Activated CD8-positive, alpha-beta memory T cell treated with anti-CD3 and anti-CD28 coated beads for 36 hours (primary cell): ENCODE results near the gene ABHD11. TPM values are rescaled to one million over a fixed set of nuclear protein-coding genes. Genes with fewer than 3 reads are reported as not detected.

Experiments
- CTCF ChIA-PET: fragments of 350-600 bp; sonication (Branson Sonifier 250); formaldehyde crosslinking; loops from one replicate; lab custom pipeline; 2021; ENCODE audit warnings: antibody characterized with exemption; lab: Charles Lee
- POLR2A ChIA-PET: fragments of 350-600 bp; sonication (Branson Sonifier 250); formaldehyde crosslinking; loops from one replicate; lab custom pipeline; 2021; ENCODE audit warnings: antibody characterized with exemption; lab: Charles Lee
- total RNA-seq, 2 experiments: library from RNA; stranded (reverse); gene quantifications; one replicate each; pipeline ENCODE4 v1.2.3, GENCODE V29; 2021

Gene ABHD11
- total RNA-seq, 2 experiments from 2014 or later: 26.1 to 26.6 TPM

DNA sequence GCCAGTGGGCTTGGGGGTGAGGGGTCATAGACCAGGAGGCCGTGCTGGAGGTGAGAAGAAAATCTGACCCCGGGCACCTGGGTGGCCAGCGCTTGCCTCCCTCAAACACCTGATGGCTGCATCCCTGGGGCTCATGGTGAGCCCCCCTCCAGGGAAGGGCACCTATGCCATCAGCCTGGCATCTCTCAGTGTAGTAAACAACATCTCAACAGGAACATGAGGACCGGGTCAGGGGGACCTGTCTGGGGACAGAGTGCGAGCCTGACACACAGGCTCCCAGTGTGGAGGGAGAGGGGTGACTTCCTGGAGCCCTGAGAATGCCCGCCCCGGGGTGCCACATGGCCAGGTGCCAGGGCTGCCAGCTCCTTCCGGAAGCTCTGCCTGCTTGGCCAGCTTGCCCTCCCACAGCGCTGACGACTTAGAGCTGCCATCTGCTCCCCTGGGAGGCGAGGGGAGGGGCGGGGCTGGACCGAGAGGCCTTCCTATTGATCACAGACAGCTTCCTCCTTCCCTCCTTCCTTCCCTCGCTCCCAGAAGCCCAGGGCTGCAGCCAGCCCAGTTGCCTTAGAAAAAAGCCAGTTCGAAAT is 31.5 kb downstream of the ABHD11 start:
- POLR2A ChIA-PET: interaction anchor here (1.1 kb wide), 1 partner anchor 11 kb away, joined by 3 read pairs; no protein-coding TSS in a partner anchor
- CTCF ChIA-PET: no interaction called here

DNA sequence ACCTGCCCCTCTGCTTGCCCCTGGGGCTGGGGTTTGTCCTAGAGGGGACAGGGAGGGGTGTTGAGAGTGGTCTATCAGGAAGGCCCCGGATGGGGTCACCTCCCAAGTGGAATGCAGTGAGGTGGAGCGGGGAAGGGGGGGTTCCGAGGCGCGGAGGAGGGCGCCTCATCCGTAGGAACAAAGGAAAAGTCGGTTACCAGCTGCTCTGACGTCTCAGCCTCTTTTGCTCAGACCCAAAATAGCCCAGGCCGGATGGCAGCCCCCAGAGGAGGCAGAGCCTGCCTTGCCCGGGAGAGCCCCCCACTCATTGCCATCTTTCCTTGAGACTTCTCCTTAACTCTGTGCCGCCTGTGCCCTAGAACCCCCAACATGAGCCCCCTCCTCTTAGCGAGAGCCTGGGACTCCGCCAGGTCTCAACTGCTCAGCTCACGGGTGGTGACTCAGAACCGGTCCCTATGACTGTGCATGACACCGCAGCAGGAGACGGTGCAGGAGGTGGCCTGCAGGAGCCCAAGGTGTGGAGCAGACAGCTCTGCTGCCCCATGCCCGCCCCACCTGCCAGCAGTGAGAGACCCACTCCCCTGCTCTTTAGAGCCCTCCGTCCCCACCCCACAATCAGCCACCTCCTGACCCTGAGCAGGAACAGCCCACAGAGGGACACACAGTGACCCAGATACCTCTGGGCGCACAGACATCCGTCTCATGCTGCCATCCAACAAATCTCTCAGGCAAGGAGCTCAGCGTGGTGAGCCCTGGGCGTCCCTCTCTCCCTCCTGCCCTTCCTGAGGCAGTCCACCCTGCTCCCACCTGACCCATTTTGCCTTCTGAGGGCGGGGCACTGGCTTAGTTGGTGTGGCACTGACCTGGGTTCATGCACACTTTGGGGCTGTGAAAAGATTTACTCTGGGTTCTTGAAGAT is 32.2 kb downstream of the ABHD11 start:
- ChIA-PET POLR2A (interaction anchor here (1.1 kb wide), 1 partner anchor 12 kb away, joined by 3 read pairs; no protein-coding TSS in a partner anchor), CTCF (interaction anchor here (1.1 kb wide), 1 partner anchor 19 kb away, joined by 4 read pairs; no protein-coding TSS in a partner anchor)

DNA sequence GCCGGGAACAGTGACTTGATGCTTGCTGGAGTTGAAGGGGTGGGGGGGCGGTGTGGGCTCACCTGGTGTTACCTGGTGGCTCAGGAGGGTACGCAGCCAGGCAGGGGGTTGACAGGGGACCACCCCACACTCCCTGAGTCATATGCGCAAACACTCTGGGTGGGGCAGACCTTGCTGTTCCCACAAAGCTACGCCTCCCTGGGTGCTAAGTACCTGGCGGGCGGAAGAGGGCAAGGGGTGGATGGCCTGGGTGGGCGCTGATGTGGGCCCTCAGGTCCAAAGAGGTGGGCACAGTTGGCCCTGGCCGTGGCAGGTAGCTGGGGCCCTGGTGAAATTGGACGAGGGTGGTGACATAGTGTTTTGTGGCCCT is 33.1 kb downstream of the ABHD11 start:
- ChIA-PET CTCF (interaction anchor here (0.5 to 1.1 kb wide), 2 partner anchors 20 to 24 kb away, joined by 3 to 4 read pairs; no protein-coding TSS in a partner anchor), POLR2A (no interaction called here)

DNA sequence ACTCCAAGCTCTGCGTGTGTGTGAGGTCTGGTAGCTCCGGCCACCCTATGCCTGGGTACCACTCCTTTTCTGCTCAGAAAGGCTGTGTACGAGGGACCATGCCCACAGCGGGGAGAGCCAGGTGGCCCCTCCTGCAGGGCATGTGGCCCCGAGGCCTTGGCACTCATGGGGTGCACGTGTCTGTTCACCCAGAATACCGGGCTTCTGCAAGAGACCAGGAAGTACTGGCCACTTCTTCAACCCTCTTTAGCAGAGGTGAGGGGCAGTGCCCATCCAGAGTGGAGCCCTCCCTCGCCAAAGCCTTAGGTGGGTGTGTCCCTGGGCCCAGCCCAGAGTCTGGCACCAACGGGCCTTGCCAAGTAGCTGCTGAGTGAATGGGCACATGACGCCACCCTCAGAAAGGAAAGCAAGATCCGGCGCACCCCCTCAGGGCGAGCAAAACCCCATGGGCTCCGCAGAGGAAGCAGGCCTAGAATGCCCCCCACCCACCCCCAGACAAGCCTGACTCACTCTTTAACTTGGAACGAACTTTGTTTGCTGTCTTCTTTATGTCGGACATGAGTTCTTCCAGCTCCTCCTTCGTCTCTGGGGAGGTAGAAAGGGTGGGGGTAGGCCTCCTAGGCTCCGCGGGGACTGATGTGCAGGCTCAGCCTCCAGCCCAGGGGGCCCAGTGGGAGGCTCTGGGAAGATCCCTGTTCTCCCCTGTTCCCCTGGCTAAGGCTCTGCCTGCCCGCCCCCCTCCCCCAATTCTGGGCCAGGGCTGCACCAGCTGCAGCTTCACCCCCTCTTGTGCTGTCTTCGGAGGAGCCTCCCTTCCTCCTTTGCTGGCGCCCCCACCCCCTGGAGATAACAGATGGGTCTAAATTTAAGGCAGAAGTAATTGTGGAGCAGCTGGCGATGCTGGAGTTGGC is 33.7 kb downstream of the ABHD11 start:
- POLR2A ChIA-PET: no interaction called here
- CTCF ChIA-PET: interaction anchor here (0.5 to 1.4 kb wide), 3 partner anchors 21 to 98 kb away, joined by 3 to 5 read pairs (median 4); no protein-coding TSS in a partner anchor

- CTCF ChIA-PET: interaction anchor here (1.4 kb wide), 1 partner anchor 97 kb away, joined by 5 read pairs; no protein-coding TSS in a partner anchor
- POLR2A ChIA-PET: no interaction called here
Measured at GRCh38 chr7:73703757-73704639, 34.6 kb downstream of the ABHD11 start.

DNA sequence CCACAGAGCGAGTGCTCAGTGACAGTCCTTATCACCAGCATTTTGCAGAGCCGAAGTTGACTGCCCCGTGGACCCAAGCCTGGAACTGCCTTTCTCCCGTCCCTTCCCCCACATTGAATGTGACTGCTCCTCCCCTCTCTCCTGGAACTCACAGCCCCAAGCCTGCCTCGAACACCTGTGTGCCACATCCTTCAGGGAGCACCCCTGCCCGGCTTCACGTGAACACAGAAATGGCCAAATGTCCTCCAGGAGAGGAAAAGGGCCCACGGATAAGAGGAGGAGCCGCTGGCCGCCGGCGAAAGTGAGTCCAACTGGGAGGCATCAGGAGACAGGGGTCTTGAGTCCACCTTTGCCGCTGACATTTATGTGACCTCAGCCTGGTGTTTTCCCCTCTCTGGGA is 35.4 kb downstream of the ABHD11 start:
- ChIA-PET CTCF (no interaction called here), POLR2A (no interaction called here)

GRCh38 chr7:73702665-73703064 is 35.9 kb downstream of the ABHD11 start:
- ChIA-PET POLR2A (no interaction called here), CTCF (no interaction called here)

- CTCF ChIA-PET: no interaction called here
- POLR2A ChIA-PET: no interaction called here
Measured at GRCh38 chr7:73702226-73702625, 36.4 kb downstream of the ABHD11 start.

DNA sequence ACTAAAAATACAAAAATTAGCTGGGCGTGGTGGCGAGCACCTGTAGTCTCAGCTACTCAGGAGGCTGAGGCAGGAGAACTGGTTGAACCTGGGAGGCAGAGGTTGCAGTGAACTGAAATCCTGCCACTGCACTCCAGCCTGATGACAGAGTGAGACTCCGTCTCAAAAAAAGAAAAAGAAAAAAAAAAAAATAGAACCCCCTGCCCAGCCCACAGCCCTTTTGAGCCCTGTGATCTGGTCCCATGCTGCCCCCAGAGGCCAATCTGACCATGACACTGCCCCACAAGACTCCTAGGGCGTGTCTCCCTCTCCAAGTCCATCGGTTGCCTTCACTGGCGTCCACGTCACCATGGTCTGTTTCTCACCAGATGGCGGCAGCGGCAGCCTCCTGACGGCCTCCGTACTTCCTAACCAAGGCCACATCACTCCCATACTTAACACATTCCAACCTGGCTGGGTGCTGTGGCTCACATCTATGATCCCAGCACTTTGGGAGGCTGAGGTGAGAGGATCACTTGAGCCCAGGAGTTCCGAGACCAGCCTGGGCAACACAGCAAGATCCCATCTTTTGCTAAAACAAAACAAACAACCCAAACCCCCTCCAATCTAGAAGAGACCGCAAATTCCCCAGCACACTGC is 37.1 kb downstream of the ABHD11 start:
- POLR2A ChIA-PET: no interaction called here
- CTCF ChIA-PET: interaction anchor here (0.6 to 1.5 kb wide), 6 partner anchors 8 to 138 kb away, joined by 3 to 7 read pairs (median 4); no protein-coding TSS in a partner anchor

GRCh38 chr7:73700581-73701134 is 37.9 kb downstream of the ABHD11 start:
- CTCF ChIA-PET: interaction anchor here (0.6 to 1.5 kb wide), 7 partner anchors 9 to 138 kb away, joined by 3 to 7 read pairs (median 5); no protein-coding TSS in a partner anchor
- POLR2A ChIA-PET: no interaction called here

DNA sequence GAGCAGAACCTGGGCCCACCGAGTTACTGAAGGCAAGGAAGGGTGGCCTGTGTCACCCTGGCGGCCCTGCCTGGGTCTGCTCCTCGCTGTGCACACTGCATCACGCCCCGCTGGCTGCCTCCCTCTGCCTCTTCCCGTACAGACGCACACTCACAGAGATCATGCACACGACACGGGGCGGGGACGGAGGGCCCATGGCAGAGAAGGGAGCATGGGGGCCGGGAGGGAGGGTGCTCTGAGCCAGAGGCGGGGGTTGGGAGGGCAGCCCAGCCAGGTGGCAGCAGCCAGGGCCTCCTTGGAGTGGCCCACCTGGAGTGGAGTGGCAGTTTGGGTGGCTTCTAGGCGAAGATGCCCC is 38.6 kb downstream of the ABHD11 start:
- ChIA-PET CTCF (interaction anchor here (1.5 kb wide), 1 partner anchor 10 kb away, joined by 6 read pairs; no protein-coding TSS in a partner anchor), POLR2A (no interaction called here)

DNA sequence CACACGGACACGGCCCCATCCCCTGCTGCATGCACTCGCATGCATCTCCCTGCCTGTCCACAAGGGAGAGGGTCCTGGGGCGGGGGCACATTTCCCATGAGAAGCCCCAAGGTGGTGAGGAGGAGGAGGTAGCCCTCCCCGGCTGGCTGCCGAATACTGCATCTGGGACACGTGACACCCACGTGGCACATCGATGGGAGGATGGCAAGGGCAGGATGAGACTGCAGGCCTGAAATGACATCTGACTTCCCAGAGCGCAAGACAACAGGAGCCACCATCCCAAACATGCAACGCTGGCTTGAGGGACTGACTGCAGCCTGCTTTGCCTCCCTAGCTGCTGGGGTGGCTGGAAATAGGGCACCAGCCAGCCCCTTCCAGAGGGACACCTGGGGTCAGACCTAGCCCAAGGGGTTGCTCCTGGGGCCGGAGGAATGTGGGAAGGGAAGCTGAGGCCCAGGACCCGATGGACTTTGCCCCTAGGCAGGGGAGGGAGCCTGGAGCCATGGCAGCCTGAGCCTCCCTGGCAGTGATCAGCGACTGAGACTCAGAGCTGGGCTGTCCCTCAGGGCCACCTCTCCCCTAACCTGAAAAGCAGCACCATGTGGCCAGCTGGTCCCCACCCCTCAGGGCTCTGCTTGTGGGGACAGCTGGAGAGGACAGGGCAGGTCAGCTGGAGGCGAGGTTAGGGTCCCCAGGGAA is 39.1 kb downstream of the ABHD11 start:
- ChIA-PET POLR2A (no interaction called here), CTCF (no interaction called here)

GRCh38 chr7:73698410-73698809 is 40.2 kb downstream of the ABHD11 start:
- POLR2A ChIA-PET: interaction anchor here (0.5 to 0.7 kb wide), 2 partner anchors 35 to 220 kb away, joined by 3 to 8 read pairs; no protein-coding TSS in a partner anchor
- CTCF ChIA-PET: no interaction called here

GRCh38 chr7:73696372-73696771 is 42.2 kb downstream of the ABHD11 start:
- CTCF ChIA-PET: no interaction called here
- POLR2A ChIA-PET: interaction anchor here (1.5 kb wide), 1 partner anchor 13 kb away, joined by 3 read pairs; no protein-coding TSS in a partner anchor

DNA sequence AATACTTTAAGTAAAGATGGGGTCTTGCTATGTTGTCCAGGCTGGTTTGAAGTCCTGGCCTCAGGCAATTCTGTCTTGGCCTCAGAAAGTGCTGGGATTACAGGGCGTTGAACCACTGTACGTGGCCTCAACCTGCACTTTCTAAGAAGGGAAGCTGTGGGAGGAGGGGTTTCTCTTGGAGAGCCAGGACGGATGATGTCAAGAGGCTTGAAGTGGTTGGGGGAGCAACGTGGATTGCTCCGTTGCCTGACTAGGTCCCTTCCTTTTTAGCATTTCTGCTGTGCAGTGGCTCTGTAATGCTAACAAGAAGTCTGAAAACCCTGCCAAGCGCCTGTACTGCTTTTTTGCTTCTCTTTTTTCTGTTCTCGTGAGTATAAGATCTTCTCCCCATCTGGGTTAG is 48.0 kb downstream of the ABHD11 start:
- ChIA-PET CTCF (no interaction called here), POLR2A (interaction anchor here (0.6 kb wide), 1 partner anchor 38 kb away, joined by 4 read pairs; no protein-coding TSS in a partner anchor)

GRCh38 chr7:73688288-73688687 is 50.3 kb downstream of the ABHD11 start:
- ChIA-PET CTCF (interaction anchor here (0.7 kb wide), 1 partner anchor 35 kb away, joined by 3 read pairs; no protein-coding TSS in a partner anchor), POLR2A (no interaction called here)
